ENCODE measurements around the gene DMAC2L. TPM values are rescaled to one million over a fixed set of nuclear protein-coding genes. Genes with fewer than 3 reads are reported as not detected.

The DMAC2L gene, protein sequence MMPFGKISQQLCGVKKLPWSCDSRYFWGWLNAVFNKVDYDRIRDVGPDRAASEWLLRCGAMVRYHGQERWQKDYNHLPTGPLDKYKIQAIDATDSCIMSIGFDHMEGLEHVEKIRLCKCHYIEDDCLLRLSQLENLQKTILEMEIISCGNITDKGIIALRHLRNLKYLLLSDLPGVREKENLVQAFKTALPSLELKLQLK
- total RNA-seq (2021; ENCODE audit: unreplicated experiment) (8.9 TPM), Bru-seq, nascent RNA (percentile 78 among the genes with signal in this experiment), BruChase-seq, experiment 1, labeled RNA remaining after a 6-hour chase (percentile 70 among the genes with signal in this experiment), BruChase-seq, experiment 2, labeled RNA remaining after a 2-hour chase (percentile 75 among the genes with signal in this experiment)
- polyA plus RNA-seq (2012) = 5.5 and 6.4 TPM in 2 replicates
- long read RNA-seq, partial matches to known transcripts = 1 of 7 reads
- long read RNA-seq, other reads (novel, unspliced or antisense) = 3 of 7 reads

DNA sequence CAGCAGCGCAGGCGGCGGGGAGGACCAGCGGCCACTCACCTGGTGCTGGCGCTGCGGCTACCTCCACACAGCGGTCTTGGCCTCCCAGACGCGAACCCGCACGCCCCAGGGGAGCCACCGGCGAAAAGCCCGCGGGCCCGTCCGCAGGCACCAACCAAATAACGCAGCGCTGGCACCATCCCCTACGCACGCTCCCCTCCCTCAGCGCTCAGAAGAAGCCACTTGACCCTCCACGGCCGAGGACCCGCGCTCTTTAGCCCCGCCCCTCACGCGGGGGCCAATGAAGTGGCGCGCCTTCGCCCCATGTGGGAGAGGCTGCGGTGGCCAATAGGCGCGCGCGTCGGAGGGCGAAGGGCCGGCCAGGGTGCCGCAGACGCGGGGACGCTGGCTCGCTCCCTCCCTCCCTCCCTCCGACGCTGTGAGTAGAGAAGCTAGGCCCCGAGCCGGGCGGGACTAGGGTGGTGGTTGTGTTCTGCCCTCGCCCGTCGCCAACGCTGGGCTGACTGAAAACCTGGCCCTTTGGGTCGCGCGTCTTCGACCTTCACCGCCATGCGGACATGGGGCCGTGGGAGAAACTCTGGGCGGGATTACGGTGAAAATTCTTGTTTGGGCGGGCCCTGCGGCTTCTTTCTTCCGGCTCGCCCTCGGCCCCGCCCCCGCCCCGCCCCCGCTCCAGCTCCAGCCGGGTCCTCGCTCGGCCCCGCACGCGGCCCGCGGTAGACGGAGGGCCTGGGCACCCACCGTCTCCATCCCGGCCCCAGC is at the start of gene DMAC2L, which contains the start of gene L2HGDH:
TSS of gene DMAC2L (plus strand) at position 353 of the 762 bp plus-strand sequence. CDS start 9,164 bp downstream, outside the sequence.
TSS of gene L2HGDH (minus strand) at position 258 of the 762 bp plus-strand sequence. CDS start at position 179, 79 bp downstream.
- ATAC-seq (peak; percentile 93), DNase-seq (ENCODE audit: low read depth, low spot score) (peak; percentile 88)
- ChIA-PET RAD21 (ENCODE audit: low non-redundant PET in 1 of 2, low total read pairs in 2 of 2, uncharacterized antibody in 2 of 2, unreplicated experiment in 2 of 2) (interaction anchor here in 1 of 2 experiments (0.8 kb wide), 1 partner anchor 9 kb away, joined by 3 read pairs; no protein-coding TSS in a partner anchor), POLR2A (interaction anchor here (0.6 to 1.6 kb wide), 6 partner anchors 9 to 726 kb away, joined by 3 to 7 read pairs (median 3); partner anchors contain the start of gene RPS29), CTCF (interaction anchor here (0.5 to 1.5 kb wide), 10 partner anchors 9 to 1418 kb away, joined by 3 to 8 read pairs (median 3); partner anchors contain the start of gene CDKL1)
- Histone ChIP-seq H3K4me3 (replicated peaks in 1 of 2; ENCODE audit: low read depth in 1 of 2, low read length in 2 of 2) (peak within 1 kb of the TSS; percentile 76 to 87), H3K9me3 (ENCODE audit: control insufficient read depth in 1 of 2, insufficient read depth in 1 of 2, low read depth in 1 of 2, low read length in 2 of 2) (0 out of 4 replicates have a peak, but pooled peaks cover 0 to 3% of the 10 kb centered on the region in 2 experiments), H3K9me2 (ENCODE audit: insufficient read depth) (no peaks in the 10 kb centered on the region), H3K9ac (ENCODE audit: low read length) (peak within 1 kb of the TSS; percentile 76), H3K4me1 (ENCODE audit: control insufficient read depth in 1 of 2, insufficient read depth in 2 of 2, low read length in 2 of 2) (peaks cover 0 to 27% of the 10 kb centered on the region in 2 experiments; a peak in 3 of 4 replicates), H3K79me2 (ENCODE audit: insufficient read depth, low read length) (peaks cover 49% of the 10 kb centered on the region), H2AFZ (ENCODE audit: low read depth, low read length, poor library complexity, severe bottlenecking) (peak within 1 kb of the TSS; percentile 36), H3K27ac (ENCODE audit: low read depth, low read length) (peak within 1 kb of the TSS; percentile 84), H3K36me3 (ENCODE audit: control insufficient read depth in 1 of 2, insufficient read depth in 2 of 2, low read length in 2 of 2) (no peaks in the 10 kb centered on the region; a peak in 1 of 4 replicates), H3K4me2 (ENCODE audit: low read length) (peak within 1 kb of the TSS; percentile 85), H3K27me3 (ENCODE audit: insufficient read depth, low read length) (no peaks in the 10 kb centered on the region), H4K20me1 (ENCODE audit: insufficient read depth) (no peaks in the 10 kb centered on the region)
- intact Hi-C loops (cut with micrococcal nuclease) = loop anchor here (10.0 kb wide), 1 partner anchor 447 kb away; no protein-coding TSS in a partner anchor
- BruUV-seq (replicated peaks) = no TSS peak
- TF ChIP-seq RAD21 (IDR thresholded peaks at IDR 0.05; ENCODE audit: low read depth) = 0 out of 2 replicates have a peak, but pooled peaks have one; percentile 19
- TF ChIP-seq, protein P1, sequence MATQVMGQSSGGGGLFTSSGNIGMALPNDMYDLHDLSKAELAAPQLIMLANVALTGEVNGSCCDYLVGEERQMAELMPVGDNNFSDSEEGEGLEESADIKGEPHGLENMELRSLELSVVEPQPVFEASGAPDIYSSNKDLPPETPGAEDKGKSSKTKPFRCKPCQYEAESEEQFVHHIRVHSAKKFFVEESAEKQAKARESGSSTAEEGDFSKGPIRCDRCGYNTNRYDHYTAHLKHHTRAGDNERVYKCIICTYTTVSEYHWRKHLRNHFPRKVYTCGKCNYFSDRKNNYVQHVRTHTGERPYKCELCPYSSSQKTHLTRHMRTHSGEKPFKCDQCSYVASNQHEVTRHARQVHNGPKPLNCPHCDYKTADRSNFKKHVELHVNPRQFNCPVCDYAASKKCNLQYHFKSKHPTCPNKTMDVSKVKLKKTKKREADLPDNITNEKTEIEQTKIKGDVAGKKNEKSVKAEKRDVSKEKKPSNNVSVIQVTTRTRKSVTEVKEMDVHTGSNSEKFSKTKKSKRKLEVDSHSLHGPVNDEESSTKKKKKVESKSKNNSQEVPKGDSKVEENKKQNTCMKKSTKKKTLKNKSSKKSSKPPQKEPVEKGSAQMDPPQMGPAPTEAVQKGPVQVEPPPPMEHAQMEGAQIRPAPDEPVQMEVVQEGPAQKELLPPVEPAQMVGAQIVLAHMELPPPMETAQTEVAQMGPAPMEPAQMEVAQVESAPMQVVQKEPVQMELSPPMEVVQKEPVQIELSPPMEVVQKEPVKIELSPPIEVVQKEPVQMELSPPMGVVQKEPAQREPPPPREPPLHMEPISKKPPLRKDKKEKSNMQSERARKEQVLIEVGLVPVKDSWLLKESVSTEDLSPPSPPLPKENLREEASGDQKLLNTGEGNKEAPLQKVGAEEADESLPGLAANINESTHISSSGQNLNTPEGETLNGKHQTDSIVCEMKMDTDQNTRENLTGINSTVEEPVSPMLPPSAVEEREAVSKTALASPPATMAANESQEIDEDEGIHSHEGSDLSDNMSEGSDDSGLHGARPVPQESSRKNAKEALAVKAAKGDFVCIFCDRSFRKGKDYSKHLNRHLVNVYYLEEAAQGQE (IDR thresholded peaks at IDR 0.05; ENCODE audit: low read depth) = no peak
- TF ChIP-seq ELF1 (IDR thresholded peaks at IDR 0.05; ENCODE audit: borderline replicate concordance, low read depth) = 0 out of 2 replicates have a peak, but pooled peaks have one; percentile 49
- TF ChIP-seq EZH2 (IDR thresholded peaks at IDR 0.05) = no peak
- TF ChIP-seq, protein P2, sequence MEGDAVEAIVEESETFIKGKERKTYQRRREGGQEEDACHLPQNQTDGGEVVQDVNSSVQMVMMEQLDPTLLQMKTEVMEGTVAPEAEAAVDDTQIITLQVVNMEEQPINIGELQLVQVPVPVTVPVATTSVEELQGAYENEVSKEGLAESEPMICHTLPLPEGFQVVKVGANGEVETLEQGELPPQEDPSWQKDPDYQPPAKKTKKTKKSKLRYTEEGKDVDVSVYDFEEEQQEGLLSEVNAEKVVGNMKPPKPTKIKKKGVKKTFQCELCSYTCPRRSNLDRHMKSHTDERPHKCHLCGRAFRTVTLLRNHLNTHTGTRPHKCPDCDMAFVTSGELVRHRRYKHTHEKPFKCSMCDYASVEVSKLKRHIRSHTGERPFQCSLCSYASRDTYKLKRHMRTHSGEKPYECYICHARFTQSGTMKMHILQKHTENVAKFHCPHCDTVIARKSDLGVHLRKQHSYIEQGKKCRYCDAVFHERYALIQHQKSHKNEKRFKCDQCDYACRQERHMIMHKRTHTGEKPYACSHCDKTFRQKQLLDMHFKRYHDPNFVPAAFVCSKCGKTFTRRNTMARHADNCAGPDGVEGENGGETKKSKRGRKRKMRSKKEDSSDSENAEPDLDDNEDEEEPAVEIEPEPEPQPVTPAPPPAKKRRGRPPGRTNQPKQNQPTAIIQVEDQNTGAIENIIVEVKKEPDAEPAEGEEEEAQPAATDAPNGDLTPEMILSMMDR (IDR thresholded peaks at IDR 0.05 in 2 of 3, conservative IDR thresholded peaks at IDR 0.05 in 1 of 3; ENCODE audit: borderline replicate concordance in 1 of 3, insufficient read depth in 1 of 3, low read depth in 2 of 3, low read length in 2 of 3) = 0 out of 6 replicates have a peak, but pooled peaks of 1 of the 3 experiments have one; percentile 33
- no peak for TF ChIP-seq JUND (IDR thresholded peaks at IDR 0.05)
- no peak for TF ChIP-seq SRF (IDR thresholded peaks at IDR 0.05; ENCODE audit: low read depth)
- peak; percentile 64 for TF ChIP-seq TCF7L2 (IDR thresholded peaks at IDR 0.05; ENCODE audit: borderline replicate concordance, extremely low read depth, insufficient read depth, insufficient read length)
- peak; percentile 86 for TF ChIP-seq EGR1 (IDR thresholded peaks at IDR 0.05; ENCODE audit: low read depth)
- TF ChIP-seq ZFX (IDR thresholded peaks at IDR 0.05) = peak; percentile 82
- TF ChIP-seq POLR2AphosphoS5 (IDR thresholded peaks at IDR 0.05; ENCODE audit: low read depth, low read length) = peak; percentile 87
- peak; percentile 61 for TF ChIP-seq SP1 (IDR thresholded peaks at IDR 0.05; ENCODE audit: low read depth)
- TF ChIP-seq, protein P3, sequence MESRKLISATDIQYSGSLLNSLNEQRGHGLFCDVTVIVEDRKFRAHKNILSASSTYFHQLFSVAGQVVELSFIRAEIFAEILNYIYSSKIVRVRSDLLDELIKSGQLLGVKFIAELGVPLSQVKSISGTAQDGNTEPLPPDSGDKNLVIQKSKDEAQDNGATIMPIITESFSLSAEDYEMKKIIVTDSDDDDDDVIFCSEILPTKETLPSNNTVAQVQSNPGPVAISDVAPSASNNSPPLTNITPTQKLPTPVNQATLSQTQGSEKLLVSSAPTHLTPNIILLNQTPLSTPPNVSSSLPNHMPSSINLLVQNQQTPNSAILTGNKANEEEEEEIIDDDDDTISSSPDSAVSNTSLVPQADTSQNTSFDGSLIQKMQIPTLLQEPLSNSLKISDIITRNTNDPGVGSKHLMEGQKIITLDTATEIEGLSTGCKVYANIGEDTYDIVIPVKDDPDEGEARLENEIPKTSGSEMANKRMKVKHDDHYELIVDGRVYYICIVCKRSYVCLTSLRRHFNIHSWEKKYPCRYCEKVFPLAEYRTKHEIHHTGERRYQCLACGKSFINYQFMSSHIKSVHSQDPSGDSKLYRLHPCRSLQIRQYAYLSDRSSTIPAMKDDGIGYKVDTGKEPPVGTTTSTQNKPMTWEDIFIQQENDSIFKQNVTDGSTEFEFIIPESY (IDR thresholded peaks at IDR 0.05; ENCODE audit: extremely low read depth, insufficient replicate concordance, low read length) = no peak
- TF ChIP-seq FOSL1 (IDR thresholded peaks at IDR 0.05; ENCODE audit: low read depth) = no peak
- TF ChIP-seq SIN3A (IDR thresholded peaks at IDR 0.05; ENCODE audit: low read depth) = no peak; the same call in 1 of the 2 replicates
- no peak for TF ChIP-seq EZH2phosphoT487 (IDR thresholded peaks at IDR 0.05; ENCODE audit: borderline replicate concordance)
